Thyroid gland (tissue), 4 donors: ENCODE results near the gene ESF1. TPM values are rescaled to one million over a fixed set of nuclear protein-coding genes. Genes with fewer than 3 reads are reported as not detected.

Experiments used
- DNase-seq, 2 donors: peaks; one replicate each; pipeline ENCODE4 v3.0.0-alpha.2; 2019
- H3K27ac ChIP-seq, 3 donors: fragments of 200-600 bp; sonication (generic); 1 replicate in 2 of 3; 2 replicates in 1 of 3; pipeline ENCODE4 v1.5.1; 2016 to 2019; ENCODE audit warnings: mild to moderate bottlenecking in 1 of 3, moderate library complexity in 1 of 3
- H3K27me3 ChIP-seq: fragments of 200-600 bp; sonication (generic); one replicate; pipeline ENCODE4 v1.5.1; 2019
- H3K36me3 ChIP-seq, 2 donors: fragments of 200-600 bp; sonication (generic); one replicate each; pipeline ENCODE4 v1.5.1; 2016 to 2019
- H3K4me1 ChIP-seq, 2 donors: fragments of 200-600 bp; sonication (generic); one replicate each; pipeline ENCODE4 v1.5.1; 2017 to 2019
- H3K4me3 ChIP-seq, 3 donors: fragments of 200-600 bp; sonication (generic); replicated peaks in 1 of 3; 1 replicate in 2 of 3; 2 replicates in 1 of 3; pipeline ENCODE4 v1.5.1; 2016; ENCODE audit warnings: mild to moderate bottlenecking in 1 of 3
- H3K9me3 ChIP-seq: fragments of 200-600 bp; sonication (generic); one replicate; pipeline ENCODE4 v1.5.1; 2017
- CTCF ChIP-seq, 6 experiments: fragments of 200-600 bp in 3 of 6; fragments of 450-650 bp in 3 of 6; sonication (generic) in 3 of 6; IDR thresholded peaks; one replicate each; pipeline ENCODE4 v1.5.1; 2016 to 2019; ENCODE audit warnings: antibody characterized with exemption in 6 of 6, mild to moderate bottlenecking in 2 of 6, inconsistent platforms in 1 of 6, moderate library complexity in 1 of 6
- POLR2A ChIP-seq, 2 donors: fragments of 450-650 bp; IDR thresholded peaks; one replicate each; pipeline ENCODE4 v1.6.1; 2017; ENCODE audit warnings: antibody characterized with exemption in 2 of 2, mild to moderate bottlenecking in 2 of 2, moderate library complexity in 1 of 2
- WGBS, 2 donors: methylation state at CpG; one replicate each; pipeline ENCODE4 v1.1.5; 2017; 5-methylcytosine and 5-hydroxymethylcytosine counted together
- intact Hi-C: fragments of 100-400 bp; cut with DNase I; formaldehyde crosslinking; loops from one replicate; pipeline ENCODE4 v1.15.1; 2023
- total RNA-seq, 4 donors: library from RNA; depleted of rRNA; stranded (reverse); fragments of >200 nt; gene quantifications; one replicate each; pipeline ENCODE4 v1.2.3, GENCODE V29; 2016

Gene ESF1
- total RNA-seq, 4 donors from 2014 or later: 10.0 to 11.9 (median 10.8) TPM

- peaks cover 0 to 10% of the 10 kb centered on the region in 2 donors for H3K4me1 ChIP-seq
- TF ChIP-seq POLR2A (IDR thresholded peaks at IDR 0.05) (no peak), CTCF (IDR thresholded peaks at IDR 0.05) (no peak)
- WGBS, 2 donors: 13 to 18% methylated on average over 7 of the region's 7 CpGs
- intact Hi-C loops: no loop called here
- H3K27me3 ChIP-seq: no peaks in the 10 kb centered on the region
- peaks cover 28 to 32% of the 10 kb centered on the region in 2 donors for H3K36me3 ChIP-seq
- peak overlapping the region in 2 of 3 donors; percentile 1 to 39 for H3K27ac ChIP-seq
- no peak overlapping the region for H3K4me3 ChIP-seq
- no peaks in the 10 kb centered on the region for H3K9me3 ChIP-seq
- peak; percentile 94 to 99 for DNase-seq
Measured at GRCh38 chr20:13800728-13801134, 16.0 kb upstream of the ESF1 start.

GRCh38 chr20:13799974-13800373, 15.3 kb upstream of the ESF1 start:
- Histone ChIP-seq H3K27ac (peak overlapping the region in 1 of 3 donors; percentile 1), H3K4me1 (peaks cover 0 to 10% of the 10 kb centered on the region in 2 donors), H3K36me3 (peaks cover 36 to 39% of the 10 kb centered on the region in 2 donors), H3K27me3 (no peaks in the 10 kb centered on the region), H3K9me3 (no peaks in the 10 kb centered on the region), H3K4me3 (no peak overlapping the region)
- DNase-seq: no peak
- intact Hi-C loops: no loop called here
- WGBS, 2 donors: 86 to 92% methylated on average over 2 of the region's 2 CpGs
- TF ChIP-seq POLR2A (IDR thresholded peaks at IDR 0.05) (no peak), CTCF (IDR thresholded peaks at IDR 0.05) (no peak)

GRCh38 chr20:13799040-13799439, 14.3 kb upstream of the ESF1 start:
- TF ChIP-seq CTCF (IDR thresholded peaks at IDR 0.05) (no peak), POLR2A (IDR thresholded peaks at IDR 0.05) (no peak)
- H3K4me1 ChIP-seq: peaks cover 0 to 10% of the 10 kb centered on the region in 2 donors
- H3K9me3 ChIP-seq: no peaks in the 10 kb centered on the region
- WGBS, 2 donors: 92 to 93% methylated on average over 5 of the region's 5 CpGs
- no peak overlapping the region for H3K4me3 ChIP-seq
- no peaks in the 10 kb centered on the region for H3K27me3 ChIP-seq
- no peak for DNase-seq
- peaks cover 39 to 45% of the 10 kb centered on the region in 2 donors for H3K36me3 ChIP-seq
- intact Hi-C loops: no loop called here
- no peak overlapping the region for H3K27ac ChIP-seq

GRCh38 chr20:13794667-13795066, 9.9 kb upstream of the ESF1 start:
- intact Hi-C loops: no loop called here
- Histone ChIP-seq H3K36me3 (peaks cover 24 to 49% of the 10 kb centered on the region in 2 donors), H3K4me3 (no peak overlapping the region), H3K27me3 (no peaks in the 10 kb centered on the region), H3K4me1 (no peaks in the 10 kb centered on the region), H3K27ac (no peak overlapping the region), H3K9me3 (no peaks in the 10 kb centered on the region)
- no peak for TF ChIP-seq CTCF (IDR thresholded peaks at IDR 0.05)
- TF ChIP-seq POLR2A (IDR thresholded peaks at IDR 0.05): no peak
- no peak for DNase-seq
- WGBS, 2 donors: 96 to 98% methylated on average over 6 of the region's 6 CpGs

GRCh38 chr20:13793001-13793400, 8.3 kb upstream of the ESF1 start:
- H3K4me1 ChIP-seq: no peaks in the 10 kb centered on the region
- no peaks in the 10 kb centered on the region for H3K27me3 ChIP-seq
- H3K9me3 ChIP-seq: no peaks in the 10 kb centered on the region
- 92 to 93% methylated on average over 1 of the region's 1 CpG for WGBS, 2 donors
- H3K4me3 ChIP-seq: no peak overlapping the region
- TF ChIP-seq CTCF (IDR thresholded peaks at IDR 0.05) (no peak), POLR2A (IDR thresholded peaks at IDR 0.05) (no peak)
- peaks cover 24 to 46% of the 10 kb centered on the region in 2 donors for H3K36me3 ChIP-seq
- no peak overlapping the region for H3K27ac ChIP-seq
- intact Hi-C loops: no loop called here
- no peak for DNase-seq
